KOPT-K1 (cell line): ENCODE data around the gene MUCL1.

Source experiments
- H3K27ac ChIP-seq: fragments of 200-600 bp; sonication (generic); 2 replicates; pipeline ENCODE4 v1.5.1; 2016; ENCODE audit warnings: antibody characterized with exemption, mild to moderate bottlenecking, low read depth, low read length; ENCODE audit not compliant: poor library complexity, severe bottlenecking
- H3K36me3 ChIP-seq: fragments of 200-600 bp; sonication (generic); 2 replicates; pipeline ENCODE4 v1.5.1; 2017; ENCODE audit warnings: antibody characterized with exemption, mild to moderate bottlenecking, low read length, moderate library complexity; ENCODE audit not compliant: insufficient read depth
- H3K9me3 ChIP-seq: fragments of 200-600 bp; sonication (generic); 2 replicates; pipeline ENCODE4 v1.5.1; 2017; ENCODE audit warnings: antibody characterized with exemption, low read length, mild to moderate bottlenecking; ENCODE audit not compliant: insufficient read depth, poor library complexity, severe bottlenecking

MUCL1 gene

GRCh38 chr12:54853933-54854538 lies at the start of gene MUCL1:
MUCL1 (plus strand) TSS chr12:54854516; CDS start chr12:54854583, 67 bp downstream.
- no peak within 1 kb of the TSS for H3K27ac ChIP-seq
- H3K9me3 ChIP-seq, result no peaks in the 10 kb centered on the region
- H3K36me3 ChIP-seq, result no peaks in the 10 kb centered on the region

GRCh38 chr12:54821676-54822075 lies 32.6 kb upstream of the MUCL1 start:
- Histone ChIP-seq H3K36me3 (no peaks in the 10 kb centered on the region), H3K9me3 (no peaks in the 10 kb centered on the region), H3K27ac (no peak overlapping the region)

- Histone ChIP-seq H3K9me3 (no peaks in the 10 kb centered on the region), H3K27ac (no peak overlapping the region), H3K36me3 (no peaks in the 10 kb centered on the region)
Measured at GRCh38 chr12:54824402-54824801, 29.9 kb upstream of the MUCL1 start.

- Histone ChIP-seq H3K9me3 (no peaks in the 10 kb centered on the region), H3K27ac (no peak overlapping the region), H3K36me3 (no peaks in the 10 kb centered on the region)
Measured at GRCh38 chr12:54829511-54829910, 24.8 kb upstream of the MUCL1 start.

- Histone ChIP-seq H3K27ac (no peak overlapping the region), H3K9me3 (no peaks in the 10 kb centered on the region), H3K36me3 (no peaks in the 10 kb centered on the region)
Measured at GRCh38 chr12:54830199-54830598, 24.1 kb upstream of the MUCL1 start.

- Histone ChIP-seq H3K36me3 (no peaks in the 10 kb centered on the region), H3K9me3 (no peaks in the 10 kb centered on the region), H3K27ac (no peak overlapping the region)
Measured at GRCh38 chr12:54831631-54832030, 22.7 kb upstream of the MUCL1 start.

GRCh38 chr12:54840244-54840865 lies 14.0 kb upstream of the MUCL1 start:
- H3K36me3 ChIP-seq, result no peaks in the 10 kb centered on the region
- H3K27ac ChIP-seq, result no peak overlapping the region
- peaks cover 5% of the 10 kb centered on the region for H3K9me3 ChIP-seq

GRCh38 chr12:54857406-54857805 lies 3.1 kb downstream of the MUCL1 start:
- Histone ChIP-seq H3K27ac (no peak overlapping the region), H3K36me3 (no peaks in the 10 kb centered on the region), H3K9me3 (no peaks in the 10 kb centered on the region)

- Histone ChIP-seq H3K27ac (no peak overlapping the region), H3K9me3 (no peaks in the 10 kb centered on the region), H3K36me3 (no peaks in the 10 kb centered on the region)
Measured at GRCh38 chr12:54858562-54858961, 4.2 kb downstream of the MUCL1 start.

GRCh38 chr12:54859502-54859901 lies 5.2 kb downstream of the MUCL1 start:
- Histone ChIP-seq H3K9me3 (no peaks in the 10 kb centered on the region), H3K36me3 (no peaks in the 10 kb centered on the region), H3K27ac (no peak overlapping the region)

- no peaks in the 10 kb centered on the region for H3K9me3 ChIP-seq
- H3K36me3 ChIP-seq, result no peaks in the 10 kb centered on the region
- H3K27ac ChIP-seq, result no peak overlapping the region
Measured at GRCh38 chr12:54861927-54862326, 7.6 kb downstream of the MUCL1 start.

GRCh38 chr12:54863948-54864618 lies 9.8 kb downstream of the MUCL1 start:
- no peak overlapping the region for H3K27ac ChIP-seq
- no peaks in the 10 kb centered on the region for H3K9me3 ChIP-seq
- no peaks in the 10 kb centered on the region for H3K36me3 ChIP-seq

GRCh38 chr12:54865683-54866324 lies 11.5 kb downstream of the MUCL1 start:
- no peaks in the 10 kb centered on the region for H3K9me3 ChIP-seq
- no peaks in the 10 kb centered on the region for H3K36me3 ChIP-seq
- no peak overlapping the region for H3K27ac ChIP-seq

GRCh38 chr12:54868690-54869089 lies 14.4 kb downstream of the MUCL1 start:
- Histone ChIP-seq H3K27ac (no peak overlapping the region), H3K9me3 (no peaks in the 10 kb centered on the region), H3K36me3 (no peaks in the 10 kb centered on the region)

GRCh38 chr12:54870048-54870447 lies 15.7 kb downstream of the MUCL1 start:
- H3K27ac ChIP-seq, result no peak overlapping the region
- no peaks in the 10 kb centered on the region for H3K36me3 ChIP-seq
- H3K9me3 ChIP-seq, result no peaks in the 10 kb centered on the region
